ENCODE results near the gene RNF225.

DNA sequence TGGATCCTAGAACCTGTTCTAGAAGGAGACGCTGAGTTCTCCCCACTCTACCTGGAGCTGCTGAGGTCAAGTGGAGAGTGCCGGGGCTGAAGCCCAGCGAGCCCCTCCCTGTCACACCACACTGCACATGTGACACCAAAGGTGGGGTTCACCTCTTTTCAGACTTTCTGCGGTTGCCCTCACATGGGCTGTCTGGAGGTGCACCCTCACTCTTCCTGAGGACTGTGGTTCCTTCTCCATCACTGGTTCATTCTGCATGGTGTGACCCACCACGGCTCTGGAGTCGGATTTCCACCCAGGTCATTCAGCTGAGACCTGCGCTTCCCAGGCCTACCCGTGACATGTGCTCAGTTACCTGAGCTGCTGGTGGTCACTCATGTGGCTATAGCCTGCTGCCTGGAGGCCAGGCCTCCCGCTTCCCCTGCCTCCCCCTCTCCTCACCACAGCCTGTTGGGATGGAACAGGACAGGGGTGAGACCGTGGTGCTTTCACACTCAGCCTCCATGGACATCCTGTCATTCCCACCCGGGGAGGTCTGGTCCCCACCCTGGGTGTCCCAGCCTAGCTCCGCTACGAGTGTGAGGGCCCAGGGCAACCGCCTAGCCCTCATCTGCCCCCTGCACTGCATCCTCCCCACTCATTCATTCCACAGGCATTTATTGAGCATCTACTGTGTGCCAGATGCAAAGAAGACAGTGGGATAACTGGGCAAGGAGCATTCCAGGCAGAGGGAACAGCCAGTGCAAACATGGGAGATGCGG, 41.6 kb upstream of the RNF225 start:
- TF ChIP-seq POLR2A (IDR thresholded peaks at IDR 0.05): no peak
- TF ChIP-seq, protein P1, sequence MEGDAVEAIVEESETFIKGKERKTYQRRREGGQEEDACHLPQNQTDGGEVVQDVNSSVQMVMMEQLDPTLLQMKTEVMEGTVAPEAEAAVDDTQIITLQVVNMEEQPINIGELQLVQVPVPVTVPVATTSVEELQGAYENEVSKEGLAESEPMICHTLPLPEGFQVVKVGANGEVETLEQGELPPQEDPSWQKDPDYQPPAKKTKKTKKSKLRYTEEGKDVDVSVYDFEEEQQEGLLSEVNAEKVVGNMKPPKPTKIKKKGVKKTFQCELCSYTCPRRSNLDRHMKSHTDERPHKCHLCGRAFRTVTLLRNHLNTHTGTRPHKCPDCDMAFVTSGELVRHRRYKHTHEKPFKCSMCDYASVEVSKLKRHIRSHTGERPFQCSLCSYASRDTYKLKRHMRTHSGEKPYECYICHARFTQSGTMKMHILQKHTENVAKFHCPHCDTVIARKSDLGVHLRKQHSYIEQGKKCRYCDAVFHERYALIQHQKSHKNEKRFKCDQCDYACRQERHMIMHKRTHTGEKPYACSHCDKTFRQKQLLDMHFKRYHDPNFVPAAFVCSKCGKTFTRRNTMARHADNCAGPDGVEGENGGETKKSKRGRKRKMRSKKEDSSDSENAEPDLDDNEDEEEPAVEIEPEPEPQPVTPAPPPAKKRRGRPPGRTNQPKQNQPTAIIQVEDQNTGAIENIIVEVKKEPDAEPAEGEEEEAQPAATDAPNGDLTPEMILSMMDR (IDR thresholded peaks at IDR 0.05): no peak
